NCI-H2029 treated with DMSO at 0.1 percent for 48 hours (cell line): ENCODE results near the gene CAMK2D.

Source experiments
- DNase-seq: peaks from one replicate; lab custom pipeline; 2025; lab: John Stamatoyannopoulos, UW

The CAMK2D gene

GRCh38 chr4:113472864-113473263 is 288.7 kb downstream of the CAMK2D start:
- no peak for DNase-seq

GRCh38 chr4:113471146-113471860 is 290.2 kb downstream of the CAMK2D start:
- DNase-seq = no peak

GRCh38 chr4:113469926-113470325 is 291.6 kb downstream of the CAMK2D start:
- DNase-seq = no peak

GRCh38 chr4:113469023-113469390 is 292.5 kb downstream of the CAMK2D start:
- no peak for DNase-seq

- no peak for DNase-seq
These were observed 293.1 kb downstream of the CAMK2D start for GRCh38 chr4:113468165-113469022.

- DNase-seq = no peak
These were observed 294.0 kb downstream of the CAMK2D start for GRCh38 chr4:113467581-113467980.

GRCh38 chr4:113462286-113462685 is 299.3 kb downstream of the CAMK2D start:
- DNase-seq = no peak

- no peak for DNase-seq
These were observed 300.3 kb downstream of the CAMK2D start for GRCh38 chr4:113461281-113461680.

- peak; percentile 37 for DNase-seq
These were observed 303.7 kb downstream of the CAMK2D start for GRCh38 chr4:113457886-113458285.

GRCh38 chr4:113457121-113457520 is 304.4 kb downstream of the CAMK2D start:
- DNase-seq = no peak

GRCh38 chr4:113455061-113455460 is 306.5 kb downstream of the CAMK2D start:
- peak; percentile 56 for DNase-seq

- DNase-seq = peak; percentile 12
These were observed 308.5 kb downstream of the CAMK2D start for GRCh38 chr4:113452868-113453620.

GRCh38 chr4:113452152-113452551 is 309.4 kb downstream of the CAMK2D start:
- DNase-seq = no peak

GRCh38 chr4:113450295-113451080 is 311.1 kb downstream of the CAMK2D start:
- no peak for DNase-seq

- DNase-seq = no peak
These were observed 312.0 kb downstream of the CAMK2D start for GRCh38 chr4:113449410-113449974.

GRCh38 chr4:113447769-113448168 is 313.8 kb downstream of the CAMK2D start:
- no peak for DNase-seq

GRCh38 chr4:113447061-113447460 is 314.5 kb downstream of the CAMK2D start:
- DNase-seq = no peak

- DNase-seq = no peak
These were observed 315.5 kb downstream of the CAMK2D start for GRCh38 chr4:113446019-113446418.

- no peak for DNase-seq
These were observed 316.3 kb downstream of the CAMK2D start for GRCh38 chr4:113445286-113445685.

- DNase-seq = no peak
These were observed 317.2 kb downstream of the CAMK2D start for GRCh38 chr4:113444386-113444785.

- no peak for DNase-seq
These were observed 318.7 kb downstream of the CAMK2D start for GRCh38 chr4:113442826-113443225.
